Measurements from ENCODE around the gene PARD3B.

PARD3B gene

GRCh38 chr2:205387350-205388055 is 842.2 kb downstream of the PARD3B start:
- TF ChIP-seq POLR2A (IDR thresholded peaks at IDR 0.05; ENCODE audit: low read depth, low read length): no peak
- no peak for DNase-seq (ENCODE audit: insufficient read length, low spot score)
- no peak for FAIRE-seq

GRCh38 chr2:205390866-205391265 is 845.6 kb downstream of the PARD3B start:
- DNase-seq (ENCODE audit: insufficient read length, low spot score) (no peak), FAIRE-seq (no peak)

GRCh38 chr2:205401511-205401910 is 856.2 kb downstream of the PARD3B start:
- FAIRE-seq (no peak), DNase-seq (ENCODE audit: insufficient read length, low spot score) (no peak)
- no peak for TF ChIP-seq POLR2A (IDR thresholded peaks at IDR 0.05; ENCODE audit: low read depth, low read length)

More at GRCh38 chr2:205390866-205391265, 845.6 kb downstream of the PARD3B start:
- no peak for TF ChIP-seq POLR2A (IDR thresholded peaks at IDR 0.05; ENCODE audit: low read depth, low read length)

GRCh38 chr2:205402011-205402410 is 856.7 kb downstream of the PARD3B start:
- TF ChIP-seq POLR2A (IDR thresholded peaks at IDR 0.05; ENCODE audit: low read depth, low read length): no peak
- no peak for FAIRE-seq
- no peak for DNase-seq (ENCODE audit: insufficient read length, low spot score)

GRCh38 chr2:205403244-205403825 is 858.1 kb downstream of the PARD3B start:
- no peak for DNase-seq (ENCODE audit: insufficient read length, low spot score)
- no peak for TF ChIP-seq POLR2A (IDR thresholded peaks at IDR 0.05; ENCODE audit: low read depth, low read length)
- FAIRE-seq: no peak

GRCh38 chr2:205405194-205405593 is 859.9 kb downstream of the PARD3B start:
- DNase-seq (ENCODE audit: insufficient read length, low spot score) (no peak), FAIRE-seq (peak; percentile 61)
- TF ChIP-seq POLR2A (IDR thresholded peaks at IDR 0.05; ENCODE audit: low read depth, low read length): no peak

GRCh38 chr2:205405752-205406151 is 860.5 kb downstream of the PARD3B start:
- peak; percentile 90 for FAIRE-seq
- DNase-seq (ENCODE audit: insufficient read length, low spot score): peak; percentile 12
- no peak for TF ChIP-seq POLR2A (IDR thresholded peaks at IDR 0.05; ENCODE audit: low read depth, low read length)

GRCh38 chr2:205407984-205408383 is 862.7 kb downstream of the PARD3B start:
- no peak for DNase-seq (ENCODE audit: insufficient read length, low spot score)
- TF ChIP-seq POLR2A (IDR thresholded peaks at IDR 0.05; ENCODE audit: low read depth, low read length): no peak
- no peak for FAIRE-seq

GRCh38 chr2:205408696-205409095 is 863.4 kb downstream of the PARD3B start:
- no peak for TF ChIP-seq POLR2A (IDR thresholded peaks at IDR 0.05; ENCODE audit: low read depth, low read length)
- FAIRE-seq (no peak), DNase-seq (ENCODE audit: insufficient read length, low spot score) (no peak)

GRCh38 chr2:205409411-205409810 is 864.1 kb downstream of the PARD3B start:
- TF ChIP-seq POLR2A (IDR thresholded peaks at IDR 0.05; ENCODE audit: low read depth, low read length): no peak
- DNase-seq (ENCODE audit: insufficient read length, low spot score): no peak
- no peak for FAIRE-seq

GRCh38 chr2:205411558-205411957 is 866.3 kb downstream of the PARD3B start:
- DNase-seq (ENCODE audit: insufficient read length, low spot score) (no peak), FAIRE-seq (no peak)
- TF ChIP-seq POLR2A (IDR thresholded peaks at IDR 0.05; ENCODE audit: low read depth, low read length): no peak

GRCh38 chr2:205424326-205424725 is 879.1 kb downstream of the PARD3B start:
- no peak for FAIRE-seq
- no peak for DNase-seq (ENCODE audit: insufficient read length, low spot score)
- no peak for TF ChIP-seq POLR2A (IDR thresholded peaks at IDR 0.05; ENCODE audit: low read depth, low read length)

- FAIRE-seq (no peak), DNase-seq (ENCODE audit: insufficient read length, low spot score) (no peak)
These were observed 879.8 kb downstream of the PARD3B start for GRCh38 chr2:205425102-205425501.

GRCh38 chr2:205427112-205427511 is 881.8 kb downstream of the PARD3B start:
- no peak for TF ChIP-seq POLR2A (IDR thresholded peaks at IDR 0.05; ENCODE audit: low read depth, low read length)

More at GRCh38 chr2:205425102-205425501, 879.8 kb downstream of the PARD3B start:
- TF ChIP-seq POLR2A (IDR thresholded peaks at IDR 0.05; ENCODE audit: low read depth, low read length): no peak

GRCh38 chr2:205428811-205429210 is 883.5 kb downstream of the PARD3B start:
- FAIRE-seq (no peak), DNase-seq (ENCODE audit: insufficient read length, low spot score) (no peak)

More at GRCh38 chr2:205427112-205427511, 881.8 kb downstream of the PARD3B start:
- FAIRE-seq: no peak
- no peak for DNase-seq (ENCODE audit: insufficient read length, low spot score)

More at GRCh38 chr2:205428811-205429210, 883.5 kb downstream of the PARD3B start:
- no peak for TF ChIP-seq POLR2A (IDR thresholded peaks at IDR 0.05; ENCODE audit: low read depth, low read length)
